Nephron (organoid): ENCODE measurements around the gene CASK.

Experiments
- H3K27ac Mint-ChIP-seq, 3 experiments: 2 replicates each; pipeline ENCODE4 v1.8.0; 2020; ENCODE audit warnings: mixed read lengths in 3 of 3, mild to moderate bottlenecking in 2 of 3, moderate library complexity in 1 of 3
- H3K27me3 Mint-ChIP-seq: 2 replicates; pipeline ENCODE4 v1.8.0; 2021; ENCODE audit warnings: low read depth, mild to moderate bottlenecking, moderate library complexity, mixed read lengths
- H3K36me3 Mint-ChIP-seq: 2 replicates; pipeline ENCODE4 v1.8.0; 2020; ENCODE audit warnings: low read depth, mixed read lengths
- H3K4me1 Mint-ChIP-seq: 2 replicates; pipeline ENCODE4 v1.8.0; 2020; ENCODE audit warnings: mixed read lengths
- H3K4me3 Mint-ChIP-seq, 3 experiments: 2 replicates each; pipeline ENCODE4 v1.8.0; 2020; ENCODE audit warnings: mild to moderate bottlenecking in 3 of 3, mixed read lengths in 3 of 3, moderate library complexity in 2 of 3
- H3K9me3 Mint-ChIP-seq: 2 replicates; pipeline ENCODE4 v1.8.0; 2020; ENCODE audit warnings: mixed read lengths
- TF ChIP-seq, protein P1 (sequence below), 3 experiments: fragments of 200-600 bp; sonication (generic); IDR thresholded peaks; one replicate each; pipeline ENCODE4 v1.5.0; 2021; ENCODE audit warnings: antibody characterized with exemption in 3 of 3; ENCODE audit not compliant: unreplicated experiment in 3 of 3

Gene CASK

DNA sequence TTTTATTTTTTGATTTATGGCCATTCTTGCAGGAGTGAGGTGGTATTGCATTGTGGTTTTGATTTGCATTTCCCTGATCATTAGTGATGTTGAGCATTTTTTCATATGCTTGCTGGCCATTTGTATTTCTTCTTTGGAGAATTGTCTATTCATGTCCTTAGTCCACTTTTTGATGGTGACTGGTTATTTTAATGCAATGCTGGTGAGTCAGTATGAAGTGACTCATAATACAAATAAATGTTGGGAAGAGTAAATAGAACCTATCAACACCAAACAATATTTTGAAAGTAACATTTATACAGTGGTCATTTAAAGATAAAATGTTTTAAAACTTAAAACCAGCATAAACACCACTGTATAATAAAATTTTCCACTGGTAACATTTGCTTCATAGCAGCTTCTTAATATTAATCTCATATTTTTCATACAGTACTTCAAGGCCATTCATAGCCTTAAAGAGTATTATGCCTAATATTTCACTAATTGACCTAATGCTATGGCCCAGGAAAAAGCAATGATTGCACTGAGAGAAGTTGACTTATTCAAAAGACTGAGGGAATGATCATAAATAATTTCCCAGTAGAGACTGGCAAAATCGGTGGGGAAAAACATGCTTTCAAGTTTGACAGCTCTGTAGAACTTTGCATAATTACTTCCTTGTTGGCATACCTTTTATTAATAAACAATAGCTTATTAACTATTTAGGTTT, 33.9 kb downstream of the CASK start:
- H3K4me1 Mint-ChIP-seq = no peaks in the 10 kb centered on the region
- H3K36me3 Mint-ChIP-seq = peaks cover 38% of the 10 kb centered on the region
- TF ChIP-seq, protein P1, sequence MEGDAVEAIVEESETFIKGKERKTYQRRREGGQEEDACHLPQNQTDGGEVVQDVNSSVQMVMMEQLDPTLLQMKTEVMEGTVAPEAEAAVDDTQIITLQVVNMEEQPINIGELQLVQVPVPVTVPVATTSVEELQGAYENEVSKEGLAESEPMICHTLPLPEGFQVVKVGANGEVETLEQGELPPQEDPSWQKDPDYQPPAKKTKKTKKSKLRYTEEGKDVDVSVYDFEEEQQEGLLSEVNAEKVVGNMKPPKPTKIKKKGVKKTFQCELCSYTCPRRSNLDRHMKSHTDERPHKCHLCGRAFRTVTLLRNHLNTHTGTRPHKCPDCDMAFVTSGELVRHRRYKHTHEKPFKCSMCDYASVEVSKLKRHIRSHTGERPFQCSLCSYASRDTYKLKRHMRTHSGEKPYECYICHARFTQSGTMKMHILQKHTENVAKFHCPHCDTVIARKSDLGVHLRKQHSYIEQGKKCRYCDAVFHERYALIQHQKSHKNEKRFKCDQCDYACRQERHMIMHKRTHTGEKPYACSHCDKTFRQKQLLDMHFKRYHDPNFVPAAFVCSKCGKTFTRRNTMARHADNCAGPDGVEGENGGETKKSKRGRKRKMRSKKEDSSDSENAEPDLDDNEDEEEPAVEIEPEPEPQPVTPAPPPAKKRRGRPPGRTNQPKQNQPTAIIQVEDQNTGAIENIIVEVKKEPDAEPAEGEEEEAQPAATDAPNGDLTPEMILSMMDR (IDR thresholded peaks at IDR 0.05; ENCODE audit: unreplicated experiment in 3 of 3) = no peak
- H3K27me3 Mint-ChIP-seq = no peaks in the 10 kb centered on the region
- H3K27ac Mint-ChIP-seq = no peak overlapping the region
- H3K4me3 Mint-ChIP-seq = no peak overlapping the region
- peaks cover 14% of the 10 kb centered on the region for H3K9me3 Mint-ChIP-seq

DNA sequence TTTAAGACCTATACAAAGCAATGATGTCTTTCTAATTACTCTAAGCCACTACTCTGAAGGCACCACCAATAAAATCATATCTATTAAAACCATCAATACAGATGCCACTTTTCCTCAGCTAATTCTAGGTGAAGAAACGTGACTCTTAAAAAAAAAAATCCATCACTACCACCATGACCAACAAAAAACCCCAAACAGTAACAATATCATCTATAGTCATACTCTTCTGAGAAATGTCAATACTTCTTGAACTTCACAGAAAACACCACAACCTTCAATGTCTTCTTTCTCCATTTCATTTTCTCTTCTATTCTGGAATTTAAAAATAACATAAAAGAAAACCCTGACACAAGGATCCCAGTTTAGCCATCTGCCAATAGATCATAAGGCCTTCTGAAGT, 35.7 kb downstream of the CASK start:
- TF ChIP-seq, protein P1 (IDR thresholded peaks at IDR 0.05; ENCODE audit: unreplicated experiment in 3 of 3) = no peak

DNA sequence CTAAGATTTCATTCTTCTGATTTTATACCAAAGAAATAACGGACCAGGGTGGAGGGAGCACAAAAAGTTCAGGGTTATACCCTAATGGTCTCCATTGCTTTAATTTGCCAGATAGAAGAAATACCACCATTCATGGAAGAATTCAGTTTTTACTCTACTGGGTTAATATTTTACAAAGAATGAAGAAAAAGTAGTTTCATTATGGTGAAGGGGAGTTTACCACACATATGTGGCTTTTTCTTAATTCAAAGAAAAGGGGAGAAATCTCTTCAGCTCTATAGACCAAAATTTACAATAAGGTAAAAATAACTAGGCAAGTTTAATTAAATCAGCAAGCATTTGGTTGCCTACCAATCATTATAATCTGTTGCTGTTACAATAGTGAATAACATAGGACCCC, 37.6 kb downstream of the CASK start:
- no peak overlapping the region for H3K4me3 Mint-ChIP-seq
- no peaks in the 10 kb centered on the region for H3K4me1 Mint-ChIP-seq
- peaks cover 24% of the 10 kb centered on the region for H3K36me3 Mint-ChIP-seq
- H3K27ac Mint-ChIP-seq = no peak overlapping the region
- no peaks in the 10 kb centered on the region for H3K27me3 Mint-ChIP-seq
- TF ChIP-seq, protein P1 (IDR thresholded peaks at IDR 0.05; ENCODE audit: unreplicated experiment in 3 of 3) = no peak
- H3K9me3 Mint-ChIP-seq = peaks cover 13% of the 10 kb centered on the region

More for the DNA sequence above, 35.7 kb downstream of the CASK start:
- Mint-ChIP-seq H3K27me3 (no peaks in the 10 kb centered on the region), H3K4me3 (no peak overlapping the region), H3K9me3 (peaks cover 11% of the 10 kb centered on the region), H3K27ac (no peak overlapping the region), H3K4me1 (no peaks in the 10 kb centered on the region), H3K36me3 (peaks cover 26% of the 10 kb centered on the region)

DNA sequence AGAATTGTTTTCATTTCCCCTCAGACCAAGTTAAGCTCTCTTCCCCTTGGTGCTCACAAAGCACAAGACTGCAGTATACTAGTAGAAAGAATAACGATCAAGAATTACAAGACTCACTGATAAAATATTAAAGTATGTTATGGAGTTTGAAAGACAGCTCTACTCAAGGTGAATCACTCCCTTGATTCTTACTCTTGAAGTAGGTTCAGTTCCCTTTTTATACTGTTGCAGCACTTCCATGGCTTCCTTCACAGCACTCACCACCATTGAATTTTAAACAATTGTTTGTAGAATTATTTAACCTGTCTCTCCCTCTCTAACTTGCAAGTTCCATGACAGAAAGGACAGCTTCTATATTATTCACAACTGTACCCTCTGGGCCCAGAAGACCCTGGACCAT, 42.2 kb downstream of the CASK start:
- Mint-ChIP-seq H3K9me3 (peaks cover 10% of the 10 kb centered on the region), H3K27me3 (no peaks in the 10 kb centered on the region), H3K4me3 (no peak overlapping the region), H3K27ac (no peak overlapping the region), H3K4me1 (no peaks in the 10 kb centered on the region), H3K36me3 (peaks cover 4% of the 10 kb centered on the region)
- TF ChIP-seq, protein P1 (IDR thresholded peaks at IDR 0.05; ENCODE audit: unreplicated experiment in 3 of 3) = no peak

DNA sequence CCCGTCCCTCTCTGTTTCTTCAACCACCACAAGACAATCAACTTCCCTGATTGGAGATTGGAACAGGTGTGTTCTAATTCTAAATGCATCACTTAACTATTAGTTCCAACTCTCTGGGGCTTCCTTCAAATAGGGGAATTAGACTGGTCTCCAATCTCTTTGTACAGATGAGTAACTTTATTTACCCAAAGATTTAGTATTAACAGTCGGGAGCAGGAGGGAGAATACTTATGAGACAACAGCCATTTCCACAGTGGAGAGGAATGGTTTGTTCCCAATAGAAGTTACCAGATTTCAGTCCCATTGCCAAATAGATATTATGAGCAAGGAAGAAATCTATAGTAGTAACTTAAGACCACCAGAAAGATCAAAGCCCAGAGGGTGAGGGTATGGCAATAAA, 46.2 kb downstream of the CASK start:
- peaks cover 9% of the 10 kb centered on the region for H3K9me3 Mint-ChIP-seq
- H3K27me3 Mint-ChIP-seq = no peaks in the 10 kb centered on the region
- H3K4me1 Mint-ChIP-seq = no peaks in the 10 kb centered on the region
- peak overlapping the region in 2 of 3 experiments; percentile 7 to 23 for H3K27ac Mint-ChIP-seq
- no peak overlapping the region for H3K4me3 Mint-ChIP-seq
- peaks cover 8% of the 10 kb centered on the region for H3K36me3 Mint-ChIP-seq
- TF ChIP-seq, protein P1 (IDR thresholded peaks at IDR 0.05; ENCODE audit: unreplicated experiment in 3 of 3) = no peak

DNA sequence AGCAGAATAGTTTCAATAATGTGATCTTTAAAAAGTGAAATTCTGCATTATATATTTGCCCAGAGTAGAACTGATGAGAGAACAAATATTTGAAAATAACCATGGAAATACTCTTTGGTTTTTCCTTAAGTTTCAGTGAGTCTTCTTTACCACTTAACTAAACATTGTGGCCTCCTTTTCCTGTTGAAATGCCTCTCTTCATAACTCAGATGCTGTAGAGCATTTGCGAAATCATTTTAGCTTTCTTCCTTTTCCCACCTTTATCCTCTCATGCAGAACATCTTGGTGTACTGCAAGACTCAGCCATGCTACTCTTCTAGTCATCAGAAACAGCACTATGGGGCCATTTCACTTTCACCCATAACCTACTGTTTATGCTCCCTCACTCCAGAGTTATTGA, 48.2 kb downstream of the CASK start:
- Mint-ChIP-seq H3K9me3 (peaks cover 6% of the 10 kb centered on the region), H3K4me1 (no peaks in the 10 kb centered on the region), H3K4me3 (no peak overlapping the region), H3K27me3 (no peaks in the 10 kb centered on the region), H3K27ac (no peak overlapping the region), H3K36me3 (peaks cover 8% of the 10 kb centered on the region)
- TF ChIP-seq, protein P1 (IDR thresholded peaks at IDR 0.05; ENCODE audit: unreplicated experiment in 3 of 3) = no peak
